NCI-H446 (cell line): Measurements from ENCODE around the gene MCRIP1.

ENCODE experiments used
- DNase-seq, 2 experiments: peaks; one replicate each; lab custom pipeline; 2025; lab: John Stamatoyannopoulos, UW

The MCRIP1 gene

DNA sequence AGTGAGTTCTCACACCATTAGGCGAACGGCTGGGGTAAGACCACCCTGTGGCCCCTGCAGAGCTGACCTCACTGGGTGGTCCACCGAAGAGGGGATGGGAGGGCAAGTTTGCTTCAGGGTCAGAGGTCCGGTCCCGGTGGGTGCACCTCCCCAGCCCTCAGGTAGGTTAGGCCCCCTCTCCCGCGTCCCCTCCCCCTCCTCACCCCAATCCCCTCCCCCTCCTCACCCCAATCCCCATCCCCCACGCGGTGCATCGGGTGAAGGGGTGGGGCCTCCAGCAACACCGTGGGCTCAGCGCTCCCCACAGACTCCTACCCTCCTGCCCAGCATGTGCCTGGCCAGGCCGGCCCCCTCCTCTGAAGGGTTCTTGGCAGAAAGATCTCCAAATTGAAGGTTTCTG lies 13.4 kb downstream of the MCRIP1 start:
- DNase-seq: no peak

DNA sequence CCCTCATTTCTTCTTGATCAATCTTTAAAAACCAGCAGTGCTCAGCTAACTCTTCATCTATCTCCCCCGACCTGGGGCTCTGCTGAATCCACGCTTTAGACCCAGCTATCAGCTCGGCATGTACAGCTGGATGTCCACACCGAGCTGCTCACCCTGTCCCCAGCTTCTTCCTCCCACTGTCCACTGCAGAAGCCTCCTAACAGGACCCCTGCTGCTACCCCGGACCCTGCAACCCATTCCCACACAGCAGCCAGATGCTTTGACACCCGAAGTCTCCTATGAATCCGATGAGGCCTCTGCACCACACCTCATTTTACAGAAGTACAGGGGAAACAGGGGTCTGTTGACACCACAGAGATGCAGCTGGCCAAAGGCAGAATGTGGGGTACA lies 15.3 kb downstream of the MCRIP1 start:
- no peak for DNase-seq

DNA sequence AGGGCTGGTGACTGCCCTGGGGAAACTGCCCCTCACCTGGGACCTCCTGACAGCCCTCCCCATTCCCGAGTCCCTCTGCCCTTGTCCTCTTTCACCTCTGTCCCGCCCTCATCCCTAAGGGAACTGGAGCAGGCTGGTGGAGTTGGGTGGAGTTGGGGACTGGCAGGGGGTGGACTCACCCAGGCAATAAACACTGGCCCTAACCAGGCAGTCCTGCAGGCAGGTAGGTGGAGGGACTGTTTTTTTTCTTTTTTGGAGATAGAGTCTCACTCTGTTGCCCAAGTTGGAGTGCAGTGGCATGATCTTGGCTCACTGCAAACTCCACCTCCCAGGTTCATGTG lies 17.5 kb downstream of the MCRIP1 start:
- DNase-seq: no peak

DNA sequence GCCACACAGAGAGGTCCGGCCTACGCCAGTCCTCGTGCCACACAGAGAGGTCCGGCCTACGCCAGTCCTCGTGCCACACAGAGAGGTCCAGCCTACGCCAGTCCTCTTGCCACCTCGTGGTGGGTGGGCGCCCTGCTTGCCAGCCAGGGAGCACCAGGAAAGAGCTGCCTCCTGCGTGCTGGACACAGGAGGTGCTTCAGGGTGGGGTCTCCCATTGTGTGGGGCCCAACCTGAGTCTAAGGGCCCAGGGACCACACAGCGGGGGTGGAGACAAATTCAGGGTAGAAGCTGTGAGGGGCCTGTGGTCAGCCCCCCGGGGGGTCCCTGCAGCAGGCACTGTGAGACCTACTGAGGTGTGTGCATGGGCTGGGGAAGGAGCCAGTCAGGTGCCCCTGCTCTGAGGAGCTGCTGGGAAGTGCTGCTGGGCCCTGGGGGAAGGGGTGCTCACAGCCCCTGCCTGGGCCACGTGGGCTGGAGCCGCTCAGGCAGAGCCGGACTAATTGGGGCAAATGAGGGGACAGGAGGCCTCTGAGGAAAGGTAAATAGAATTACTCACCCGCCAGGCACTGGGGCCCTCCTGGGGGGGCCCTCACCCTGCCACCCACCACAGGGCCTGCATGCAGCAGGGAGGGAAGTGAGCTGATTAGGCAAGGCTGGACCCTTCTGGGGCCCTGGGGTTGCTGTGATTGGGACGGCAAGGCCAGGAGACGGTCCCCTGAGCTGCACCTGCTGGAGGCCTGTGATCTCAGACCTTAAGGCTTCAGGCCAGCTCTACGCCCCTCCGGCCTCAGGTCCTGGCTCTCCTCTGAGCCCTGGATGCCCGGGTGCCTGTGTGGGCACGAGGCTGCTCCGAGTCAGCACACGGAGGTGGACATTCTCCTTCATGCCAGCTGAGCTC lies 18.1 kb downstream of the MCRIP1 start:
- no peak for DNase-seq

DNA sequence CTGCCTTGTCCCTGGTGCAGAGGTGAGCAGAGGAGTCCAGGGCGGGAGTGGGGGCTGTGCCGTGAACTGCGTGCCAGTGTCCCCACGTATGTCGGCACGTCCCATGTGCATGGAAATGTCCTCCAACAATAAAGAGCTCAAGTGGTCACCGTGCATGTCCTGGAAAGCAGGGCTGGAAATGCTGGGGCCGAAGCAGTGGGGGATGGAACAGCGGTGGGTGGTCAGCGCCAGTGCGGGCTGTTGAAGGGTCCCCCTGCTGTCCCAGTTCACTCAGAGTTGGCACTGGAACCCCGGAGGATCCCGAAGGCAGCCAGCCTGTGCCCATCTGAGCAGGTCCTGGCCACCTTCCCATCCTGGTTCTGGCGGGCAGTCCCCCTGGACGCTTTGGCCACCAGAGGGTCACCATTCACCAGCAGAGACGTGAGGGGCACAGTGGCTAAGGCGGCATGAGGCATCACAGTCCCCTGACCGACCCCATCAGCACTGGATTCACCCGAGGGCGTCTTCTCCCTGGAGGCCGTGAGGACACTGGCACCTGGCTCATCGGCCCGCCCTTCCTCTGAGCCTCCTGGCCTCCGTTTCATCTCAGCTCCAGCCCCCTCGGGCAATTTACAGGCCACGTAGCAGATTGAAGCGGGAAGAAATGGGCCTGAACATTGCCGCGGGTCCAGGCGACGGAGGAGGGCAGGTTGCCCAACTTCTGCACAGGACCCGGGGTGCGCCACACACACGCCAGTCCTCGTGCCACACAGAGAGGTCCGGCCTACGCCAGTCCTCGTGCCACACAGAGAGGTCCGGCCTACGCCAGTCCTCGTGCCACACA lies 19.0 kb downstream of the MCRIP1 start:
- DNase-seq: no peak

DNA sequence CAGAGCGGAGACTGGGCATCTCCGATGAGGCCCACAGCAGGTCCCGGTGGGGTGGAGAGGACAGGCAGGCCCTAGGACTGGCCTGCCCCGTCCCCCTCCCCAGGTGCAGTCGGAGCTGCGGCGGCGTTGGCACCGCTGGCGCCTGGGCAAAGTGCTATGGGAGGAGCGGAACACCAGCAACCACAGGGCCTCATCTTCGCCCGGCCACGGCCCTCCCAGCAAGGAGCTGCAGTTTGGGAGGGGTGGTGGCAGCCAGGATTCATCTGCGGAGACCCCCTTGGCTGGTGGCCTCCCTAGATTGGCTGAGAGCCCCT lies 19.8 kb downstream of the MCRIP1 start:
- DNase-seq: no peak

DNA sequence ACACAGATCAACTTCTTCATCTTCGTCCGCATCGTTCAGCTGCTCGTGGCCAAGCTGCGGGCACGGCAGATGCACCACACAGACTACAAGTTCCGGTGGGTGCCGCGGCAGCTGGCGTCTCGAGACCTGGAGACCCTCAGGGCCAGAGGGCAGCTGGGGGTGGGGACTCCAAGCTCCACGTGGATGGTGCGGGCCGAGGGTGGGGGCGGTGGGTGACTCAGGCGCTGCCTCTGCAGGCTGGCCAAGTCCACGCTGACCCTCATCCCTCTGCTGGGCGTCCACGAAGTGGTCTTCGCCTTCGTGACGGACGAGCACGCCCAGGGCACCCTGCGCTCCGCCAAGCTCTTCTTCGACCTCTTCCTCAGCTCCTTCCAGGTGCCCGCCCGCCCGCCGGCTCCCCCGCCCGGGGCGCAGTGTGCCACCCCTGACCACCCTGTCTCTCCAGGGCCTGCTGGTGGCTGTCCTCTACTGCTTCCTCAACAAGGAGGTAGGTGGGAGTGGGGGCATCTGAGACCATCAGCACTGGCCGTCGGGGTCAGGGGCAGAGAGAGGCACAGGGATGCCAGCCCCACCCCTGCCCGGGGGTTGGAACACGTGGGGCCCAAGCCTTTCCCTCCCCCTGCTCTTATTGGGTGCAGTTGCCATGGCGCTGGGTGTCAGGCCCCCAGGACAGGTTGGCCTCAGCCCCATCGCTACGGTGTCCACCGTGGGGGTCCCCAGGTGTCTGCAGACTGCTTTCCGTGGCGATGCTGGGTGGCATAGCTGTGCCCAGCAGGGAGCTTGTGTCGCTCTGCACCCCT lies 20.3 kb downstream of the MCRIP1 start:
- no peak for DNase-seq

DNA sequence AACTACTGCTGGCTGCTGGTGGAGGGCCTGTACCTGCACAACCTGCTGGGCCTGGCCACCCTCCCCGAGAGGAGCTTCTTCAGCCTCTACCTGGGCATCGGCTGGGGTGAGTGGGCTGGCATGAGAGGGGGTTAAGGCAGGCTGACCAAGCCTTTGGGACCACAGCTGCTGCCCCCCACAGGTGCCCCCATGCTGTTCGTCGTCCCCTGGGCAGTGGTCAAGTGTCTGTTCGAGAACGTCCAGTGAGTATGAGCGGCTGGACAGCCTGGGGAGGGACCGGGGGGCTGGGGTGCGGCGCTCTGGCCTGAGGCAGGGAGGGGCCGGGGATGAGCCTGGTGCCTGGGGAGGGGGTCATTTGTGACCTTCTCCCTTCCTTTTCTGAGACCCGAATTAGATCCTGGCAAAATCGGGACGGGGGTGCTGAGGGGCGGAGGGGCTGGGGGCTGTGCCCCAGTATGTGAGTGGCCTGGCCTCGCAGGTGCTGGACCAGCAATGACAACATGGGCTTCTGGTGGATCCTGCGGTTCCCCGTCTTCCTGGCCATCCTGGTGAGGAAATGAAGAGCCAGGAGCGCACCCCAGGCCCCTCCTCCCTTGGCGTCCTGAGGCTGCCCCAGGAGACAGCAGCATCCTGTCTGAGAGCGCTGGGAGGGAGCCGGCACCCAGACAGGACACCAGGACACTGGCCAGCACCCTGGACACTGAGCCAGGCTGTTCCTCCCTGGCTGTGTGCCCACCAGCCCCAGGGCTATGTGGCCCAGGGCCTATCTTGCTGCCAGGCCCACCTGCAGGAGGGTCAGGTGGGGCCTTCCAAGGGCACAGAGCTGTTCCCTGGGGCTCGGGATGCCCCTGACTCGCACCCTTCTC lies 21.2 kb downstream of the MCRIP1 start:
- DNase-seq: no peak

DNA sequence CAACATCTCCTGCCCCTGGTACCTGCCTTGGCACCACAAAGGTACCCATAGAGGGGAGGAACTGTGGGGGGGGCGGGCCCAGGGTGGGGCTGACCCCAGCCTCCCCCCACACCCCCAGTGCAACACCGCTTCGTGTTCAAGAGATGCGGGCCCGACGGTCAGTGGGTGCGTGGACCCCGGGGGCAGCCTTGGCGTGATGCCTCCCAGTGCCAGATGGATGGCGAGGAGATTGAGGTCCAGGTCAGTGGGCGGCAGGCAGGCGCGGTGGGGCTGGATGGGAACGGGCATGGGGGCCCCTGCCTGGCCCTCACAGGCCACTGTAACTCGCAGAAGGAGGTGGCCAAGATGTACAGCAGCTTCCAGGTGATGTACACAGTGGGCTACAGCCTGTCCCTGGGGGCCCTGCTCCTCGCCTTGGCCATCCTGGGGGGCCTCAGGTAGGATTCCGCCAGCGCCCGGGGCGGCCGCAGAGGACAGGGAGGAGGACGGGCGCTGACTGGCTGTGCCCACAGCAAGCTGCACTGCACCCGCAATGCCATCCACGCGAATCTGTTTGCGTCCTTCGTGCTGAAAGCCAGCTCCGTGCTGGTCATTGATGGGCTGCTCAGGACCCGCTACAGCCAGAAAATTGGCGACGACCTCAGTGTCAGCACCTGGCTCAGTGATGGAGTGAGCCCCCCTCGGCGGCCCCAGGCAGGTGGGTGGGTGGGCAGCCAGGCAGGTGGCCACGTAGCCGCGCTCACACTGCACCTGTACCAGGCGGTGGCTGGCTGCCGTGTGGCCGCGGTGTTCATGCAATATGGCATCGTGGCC lies 22.0 kb downstream of the MCRIP1 start:
- DNase-seq: no peak

DNA sequence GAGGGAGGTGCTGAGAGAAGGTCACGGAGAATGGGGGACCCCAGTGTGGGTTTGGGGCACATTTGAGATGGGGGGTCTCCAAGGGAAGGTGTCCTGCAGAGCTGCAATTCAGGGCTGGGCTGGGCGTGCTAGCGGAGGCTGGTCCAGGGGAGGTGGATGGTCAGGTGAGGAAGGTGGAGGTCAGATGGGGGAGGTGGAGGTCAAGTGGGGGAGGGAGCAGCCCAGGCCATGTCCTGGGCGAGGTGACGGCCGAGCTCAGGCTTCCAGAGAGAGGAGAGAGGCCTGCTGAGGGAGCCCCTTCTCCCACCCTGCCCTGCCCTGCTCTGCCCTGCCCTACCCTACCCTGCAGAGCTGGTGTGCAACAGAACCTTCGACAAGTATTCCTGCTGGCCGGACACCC lies 22.6 kb downstream of the MCRIP1 start:
- no peak for DNase-seq

DNA sequence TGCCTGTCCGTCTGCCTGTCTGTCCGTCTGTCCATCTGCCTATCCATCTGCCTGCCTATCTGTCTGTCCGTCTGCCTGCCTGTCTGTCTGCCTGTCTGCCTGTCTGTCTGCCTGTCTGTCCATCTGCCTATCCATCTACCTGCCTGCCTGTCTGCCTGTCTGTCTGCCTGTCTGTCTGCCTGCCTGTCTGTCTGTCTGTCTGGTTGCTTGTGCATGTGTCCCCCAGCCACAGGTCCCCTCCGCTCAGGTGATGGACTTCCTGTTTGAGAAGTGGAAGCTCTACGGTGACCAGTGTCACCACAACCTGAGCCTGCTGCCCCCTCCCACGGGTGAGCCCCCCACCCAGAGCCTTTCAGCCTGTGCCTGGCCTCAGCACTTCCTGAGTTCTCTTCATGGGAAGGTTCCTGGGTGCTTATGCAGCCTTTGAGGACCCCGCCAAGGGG lies 23.5 kb downstream of the MCRIP1 start:
- no peak for DNase-seq

DNA sequence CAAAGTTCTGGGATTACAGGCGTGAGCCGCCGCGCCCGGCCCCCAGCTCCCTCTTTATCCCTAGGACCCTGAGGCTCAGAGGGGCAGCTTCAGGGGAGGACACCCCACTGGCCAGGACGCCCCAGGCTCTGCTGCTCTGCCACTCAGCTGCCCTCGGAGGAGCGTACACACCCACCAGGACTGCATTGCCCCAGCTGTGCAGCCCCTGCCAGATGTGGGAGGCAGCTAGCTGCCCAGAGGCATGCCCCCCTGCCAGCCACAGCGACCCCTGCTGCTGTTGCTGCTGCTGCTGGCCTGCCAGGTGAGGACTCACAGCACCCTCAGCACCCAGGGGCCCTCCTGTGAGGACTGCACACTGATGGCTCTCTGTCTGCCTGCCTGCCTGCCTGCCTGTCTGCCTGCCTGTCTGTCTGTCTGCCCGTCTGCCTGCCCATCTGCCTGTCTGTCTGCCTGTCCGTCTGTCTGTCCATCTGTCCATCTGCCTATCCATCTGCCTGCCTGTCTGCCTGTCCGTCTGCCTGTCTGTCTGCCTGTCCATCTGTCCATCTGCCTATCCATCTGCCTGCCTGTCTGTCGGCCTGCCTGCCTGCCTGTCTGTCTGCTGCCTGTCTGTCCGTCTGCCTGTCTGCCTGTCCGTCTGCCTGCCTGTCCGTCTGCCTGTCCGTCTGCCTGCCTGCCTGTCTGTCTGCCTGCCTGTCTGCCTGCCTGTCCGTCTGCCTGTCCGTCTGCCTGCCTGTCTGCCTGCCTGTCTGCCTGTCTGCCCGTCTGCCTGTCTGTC lies 24.1 kb downstream of the MCRIP1 start:
- DNase-seq: no peak

DNA sequence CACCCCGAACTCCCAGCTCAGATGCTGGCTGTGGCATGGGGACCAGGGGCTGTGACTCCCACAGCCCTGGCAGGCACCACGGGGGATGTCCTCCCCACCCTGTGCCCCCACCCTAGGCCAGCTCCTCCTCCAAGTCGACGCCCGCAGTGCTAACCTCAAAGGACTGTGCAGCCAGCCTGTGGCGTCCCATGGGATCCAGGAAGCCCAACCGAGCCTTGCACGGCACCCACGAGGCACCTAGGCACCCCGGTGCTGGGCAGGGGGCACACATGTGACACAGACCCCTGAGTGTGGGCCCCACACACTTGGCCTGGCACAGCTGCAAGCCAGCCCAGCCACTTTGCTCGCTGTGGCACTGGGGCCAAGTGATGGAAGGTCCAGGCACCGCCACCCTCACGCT lies 25.3 kb downstream of the MCRIP1 start:
- no peak for DNase-seq

DNA sequence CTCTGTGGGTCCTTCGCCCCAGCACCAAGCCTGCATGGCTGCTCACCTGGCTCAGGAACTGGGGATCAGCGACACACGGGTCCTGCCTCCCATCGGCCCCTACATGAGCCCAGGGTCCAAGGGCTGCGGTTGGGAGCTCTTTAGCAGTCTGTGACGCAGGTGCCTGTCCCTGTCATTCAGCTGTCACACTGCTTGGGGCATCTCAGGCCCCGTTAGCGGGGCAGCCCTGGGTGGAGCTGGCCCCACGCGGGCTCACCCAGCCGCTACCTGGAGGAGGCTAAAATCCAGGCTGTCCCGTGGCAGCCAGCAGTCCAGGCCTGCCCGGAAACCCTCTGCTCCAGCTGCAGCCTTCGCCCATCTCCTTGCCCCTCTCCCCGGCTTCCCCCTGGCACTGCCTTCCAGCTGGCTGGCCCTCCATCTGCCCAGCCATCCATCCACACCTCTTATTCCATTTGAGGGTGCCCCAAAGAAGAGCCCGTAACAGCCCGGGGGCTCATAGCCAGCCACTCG lies 25.8 kb downstream of the MCRIP1 start:
- no peak for DNase-seq

DNA sequence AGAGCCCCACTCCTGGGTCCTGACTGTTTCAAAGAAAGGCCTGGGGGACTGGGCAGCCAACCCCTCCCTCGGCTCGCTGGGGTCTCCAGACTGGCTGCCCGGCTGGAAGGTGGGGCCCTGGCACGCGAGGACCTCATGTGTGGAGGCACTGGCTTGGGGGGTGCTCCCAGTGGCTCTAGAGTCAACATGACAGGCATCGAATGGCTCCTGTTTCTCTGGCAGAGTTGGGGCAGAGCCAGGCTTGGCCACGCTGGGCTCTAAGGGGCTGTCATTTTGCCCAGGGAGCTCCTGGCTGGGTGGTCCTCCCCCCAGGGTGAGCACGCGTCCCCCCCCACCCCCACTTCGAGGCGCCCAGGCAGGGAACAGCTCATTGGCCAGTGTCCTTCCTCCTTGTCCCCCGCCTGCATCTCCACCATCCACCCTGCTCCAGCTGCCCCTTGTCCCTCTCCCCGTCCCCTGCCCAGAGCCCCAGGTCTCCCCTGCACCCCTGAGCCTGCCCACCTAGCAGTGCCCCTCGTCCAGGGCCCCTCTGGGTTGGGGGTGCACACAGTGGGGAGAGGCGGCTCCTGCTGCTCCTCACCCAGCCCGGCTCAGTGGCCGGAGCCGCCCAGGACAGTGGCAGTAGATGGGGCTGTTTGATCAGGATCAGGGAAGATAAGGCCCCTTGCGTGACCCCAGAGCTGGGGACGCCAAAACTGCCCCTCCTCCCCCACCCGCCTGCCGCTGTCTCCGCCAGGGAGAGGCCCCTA lies 26.5 kb downstream of the MCRIP1 start:
- DNase-seq: no peak

DNA sequence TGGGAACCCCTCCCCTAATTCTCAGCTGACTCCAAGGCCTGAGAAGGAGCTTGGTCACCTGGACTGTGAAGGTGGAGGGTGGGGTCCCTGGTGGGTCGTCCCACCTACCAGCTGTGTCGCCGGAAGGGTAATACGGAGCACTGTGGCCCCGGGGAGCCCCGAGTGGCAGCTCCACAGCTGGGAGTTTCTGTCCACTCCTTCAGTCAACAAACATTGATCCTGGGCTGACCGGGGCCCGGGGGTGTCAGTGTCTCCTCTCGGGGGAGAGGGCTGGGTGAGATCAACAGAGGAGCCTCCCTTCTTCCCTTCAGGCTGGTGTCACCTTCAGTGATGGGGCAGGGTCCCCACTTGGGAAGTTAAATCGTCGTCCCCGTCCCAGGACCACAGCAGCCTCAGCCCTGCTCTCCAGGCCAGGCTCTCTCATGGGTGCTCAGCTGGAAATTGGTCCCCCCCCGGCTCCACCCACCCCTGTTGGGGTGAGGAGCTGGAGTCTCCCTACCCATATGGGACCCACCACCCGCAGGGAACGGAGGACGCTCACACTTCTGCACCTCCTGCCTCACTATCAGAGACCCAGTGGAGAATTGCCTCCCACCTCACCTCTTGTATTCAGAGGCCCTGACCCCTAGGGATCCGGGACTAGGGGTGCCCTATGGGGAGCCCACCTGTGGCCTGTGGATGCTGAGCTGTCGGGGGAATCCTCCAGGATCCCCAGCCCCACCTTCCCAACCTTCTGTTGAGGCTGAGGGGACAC lies 27.2 kb downstream of the MCRIP1 start:
- no peak for DNase-seq

DNA sequence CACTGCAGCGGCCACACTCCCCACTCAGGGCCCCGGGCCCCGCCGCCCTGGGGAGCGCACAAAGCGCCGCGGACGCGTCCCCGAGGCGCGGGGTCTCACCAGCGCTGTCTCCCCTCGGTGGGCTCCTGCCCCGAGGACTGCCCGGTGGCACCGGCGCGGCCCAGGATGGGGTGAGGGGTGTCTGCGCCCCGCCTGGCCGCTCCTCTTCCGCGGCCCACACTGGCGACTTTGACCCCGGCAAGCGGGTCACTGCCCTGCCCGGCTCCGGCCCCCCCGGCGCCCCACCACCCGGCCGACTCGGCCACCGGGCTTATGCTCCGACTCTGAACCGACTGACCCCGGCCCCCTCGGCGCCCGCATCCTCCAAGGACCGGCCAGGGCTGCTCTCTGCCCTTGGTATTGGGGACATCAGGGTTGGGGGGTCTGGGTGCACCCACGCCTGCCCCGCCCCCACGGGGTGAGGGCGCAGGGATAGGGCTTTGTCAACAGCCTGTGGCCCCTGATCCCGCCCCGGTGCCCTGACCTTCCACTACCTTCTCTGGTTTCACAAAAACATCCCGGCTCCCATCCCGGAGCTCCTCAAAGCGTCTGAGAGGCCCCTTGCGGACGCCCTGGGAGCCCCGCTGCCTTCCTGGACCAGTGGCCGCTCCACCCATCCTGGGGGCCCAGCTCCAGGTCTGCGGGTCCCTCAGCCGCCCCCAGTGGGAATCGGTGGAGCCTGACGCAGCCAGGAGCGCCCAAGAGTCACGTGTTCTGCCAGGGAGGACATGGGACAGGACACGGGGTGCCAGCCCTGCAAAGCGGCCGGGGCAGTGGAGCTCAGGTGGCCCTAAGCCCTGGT lies 28.3 kb downstream of the MCRIP1 start:
- DNase-seq: no peak
